Measurements from ENCODE around the gene CIAO2B.
"Not testable (repeated sequence)": the region's sequence is repeated elsewhere in the genome, so short reads cannot be mapped to it uniquely, and the experiment has no call there.

Gene CIAO2B

GRCh38 chr16:66972983-66973382 is 38.8 kb upstream of the CIAO2B start:
- FAIRE-seq (no peak), DNase-seq (ENCODE audit: insufficient read length, low spot score) (no peak)
- TF ChIP-seq TAF1 (IDR thresholded peaks at IDR 0.05; ENCODE audit: low read depth, low read length): no peak
- no peak for TF ChIP-seq POLR2AphosphoS5 (IDR thresholded peaks at IDR 0.05; ENCODE audit: low read depth, low read length)

DNA sequence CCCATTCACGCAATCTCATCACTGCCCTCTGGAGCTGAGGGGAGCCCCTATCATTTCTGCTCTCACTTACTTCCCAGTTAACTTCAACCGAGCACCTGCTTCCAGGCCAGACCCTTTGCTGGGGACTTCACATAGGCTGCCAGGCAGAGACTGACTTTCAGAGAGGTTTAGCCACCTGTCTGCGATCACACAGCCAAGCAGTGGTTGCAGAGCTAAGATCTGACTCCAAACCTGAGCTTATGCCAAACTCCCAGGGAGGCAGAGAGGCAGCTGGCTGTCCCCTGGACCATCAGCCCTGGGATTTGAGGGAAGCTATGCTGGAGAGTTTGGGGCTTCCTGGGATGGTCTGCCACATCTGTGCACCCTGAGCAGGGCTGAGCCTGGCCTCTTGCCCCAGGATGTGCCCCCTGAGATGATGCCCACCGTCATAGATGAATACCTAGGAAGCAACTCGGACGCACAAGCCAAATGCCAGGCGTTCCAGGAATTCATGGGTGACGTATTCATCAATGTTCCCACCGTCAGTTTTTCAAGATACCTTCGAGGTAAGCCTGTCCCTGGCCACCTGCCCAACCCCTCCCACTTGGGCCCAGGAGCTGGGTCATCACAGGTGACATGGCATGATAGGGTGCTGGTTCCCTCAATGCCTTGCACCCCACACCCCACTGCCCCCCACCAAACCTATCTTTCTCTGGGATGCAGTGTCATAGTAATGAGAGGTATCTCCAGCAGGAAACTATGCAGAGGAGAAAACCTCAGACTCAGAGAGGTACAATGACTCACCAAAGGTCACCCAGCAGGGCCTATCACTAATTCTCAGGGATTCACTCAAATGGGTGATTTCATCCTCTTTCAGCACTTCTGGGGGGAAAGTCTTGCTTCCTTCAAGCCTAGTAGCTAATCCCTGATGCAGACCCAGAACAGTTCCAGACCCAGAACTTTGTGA is 36.8 kb upstream of the CIAO2B start:
- TF ChIP-seq POU2F2 (IDR thresholded peaks at IDR 0.05; ENCODE audit: low read depth, low read length) (no peak), SPI1 (IDR thresholded peaks at IDR 0.05; ENCODE audit: low read depth, low read length) (no peak)
- DNase-seq (ENCODE audit: insufficient read length, low spot score) (no peak), FAIRE-seq (peak; percentile 26)

DNA sequence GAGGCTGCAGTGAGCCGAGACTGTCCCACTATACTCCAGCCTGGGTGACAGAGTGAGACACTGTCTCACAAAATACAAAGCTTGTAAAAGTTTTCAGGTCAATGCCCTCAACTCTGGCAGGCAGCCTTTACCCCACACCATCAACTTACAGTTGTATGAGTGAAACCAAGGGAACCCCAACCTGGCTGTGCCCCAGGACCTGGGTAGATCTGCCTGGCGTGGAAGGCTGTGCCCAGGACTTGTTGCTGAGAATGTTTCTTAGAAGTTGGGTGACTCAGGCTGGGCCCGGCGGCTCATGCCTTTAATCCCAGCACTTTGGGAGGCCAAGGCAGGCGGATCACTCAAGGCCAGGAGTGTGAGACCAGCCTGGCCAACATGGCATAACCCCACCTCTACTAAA is 34.6 kb upstream of the CIAO2B start:
- TF ChIP-seq PAX5 (IDR thresholded peaks at IDR 0.05; ENCODE audit: insufficient read depth, low read length, severe bottlenecking) (no peak), POU2F2 (IDR thresholded peaks at IDR 0.05; ENCODE audit: low read depth, low read length) (no peak), POLR2A (IDR thresholded peaks at IDR 0.05; ENCODE audit: low read depth, low read length) (no peak), POLR2AphosphoS5 (IDR thresholded peaks at IDR 0.05; ENCODE audit: low read depth, low read length) (no peak), TAF1 (IDR thresholded peaks at IDR 0.05; ENCODE audit: low read depth, low read length) (no peak), SPI1 (IDR thresholded peaks at IDR 0.05; ENCODE audit: low read depth, low read length) (no peak)
- DNase-seq (ENCODE audit: insufficient read length, low spot score): no peak
- FAIRE-seq: no peak

- no peak for TF ChIP-seq SPI1 (IDR thresholded peaks at IDR 0.05; ENCODE audit: low read depth, low read length)
- TF ChIP-seq POLR2AphosphoS5 (IDR thresholded peaks at IDR 0.05; ENCODE audit: low read depth, low read length): no peak
- TF ChIP-seq PAX5 (IDR thresholded peaks at IDR 0.05; ENCODE audit: insufficient read depth, low read length, severe bottlenecking): no peak
- no peak for TF ChIP-seq POLR2A (IDR thresholded peaks at IDR 0.05; ENCODE audit: low read depth, low read length)
- TF ChIP-seq TAF1 (IDR thresholded peaks at IDR 0.05; ENCODE audit: low read depth, low read length): no peak
- TF ChIP-seq POU2F2 (IDR thresholded peaks at IDR 0.05; ENCODE audit: low read depth, low read length): no peak
- no peak for DNase-seq (ENCODE audit: insufficient read length, low spot score)
- FAIRE-seq: no peak
Observed at GRCh38 chr16:66964049-66964448, 29.8 kb upstream of the CIAO2B start.

GRCh38 chr16:66961914-66962313 is 27.7 kb upstream of the CIAO2B start:
- FAIRE-seq (peak; percentile 67), DNase-seq (ENCODE audit: insufficient read length, low spot score) (no peak)
- TF ChIP-seq POU2F2 (IDR thresholded peaks at IDR 0.05; ENCODE audit: low read depth, low read length) (no peak), POLR2AphosphoS5 (IDR thresholded peaks at IDR 0.05; ENCODE audit: low read depth, low read length) (no peak), TAF1 (IDR thresholded peaks at IDR 0.05; ENCODE audit: low read depth, low read length) (no peak), POLR2A (IDR thresholded peaks at IDR 0.05; ENCODE audit: low read depth, low read length) (no peak), SPI1 (IDR thresholded peaks at IDR 0.05; ENCODE audit: low read depth, low read length) (no peak), PAX5 (IDR thresholded peaks at IDR 0.05; ENCODE audit: insufficient read depth, low read length, severe bottlenecking) (no peak)

DNA sequence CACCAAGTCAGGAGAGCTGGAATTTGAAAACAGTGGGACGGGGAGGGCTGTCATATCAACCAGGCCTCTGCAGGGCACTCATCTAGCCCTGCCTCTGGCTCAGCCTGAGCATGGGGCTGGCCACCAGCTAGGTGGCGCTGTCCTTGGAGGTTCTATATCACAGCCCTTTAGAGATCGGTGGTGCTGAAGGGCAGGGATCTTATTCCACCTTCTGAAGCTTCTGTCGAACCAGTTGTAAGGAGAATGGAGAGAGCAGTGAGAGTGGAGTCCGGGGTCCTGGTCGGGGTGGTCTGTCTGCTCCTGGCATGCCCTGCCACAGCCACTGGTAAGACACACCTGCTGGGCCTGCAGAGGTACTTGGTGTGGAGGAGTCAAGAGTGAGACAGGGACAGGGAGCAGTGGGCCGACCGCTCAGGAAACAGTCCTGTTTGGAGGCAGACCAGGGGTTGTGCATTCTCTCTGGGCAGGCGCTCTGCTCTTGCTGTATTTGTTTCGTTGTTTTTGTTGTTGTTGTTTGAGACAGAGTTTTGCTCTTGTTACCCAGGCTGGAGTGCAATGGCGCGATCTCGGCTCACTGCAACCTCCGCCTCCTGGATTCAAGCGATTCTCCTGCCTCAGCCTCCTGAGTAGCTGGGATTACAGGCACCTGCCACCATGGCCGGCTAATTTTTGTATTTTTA is 27.0 kb upstream of the CIAO2B start, which contains the start of gene CES3:
CES3 (plus strand) TSS at position 202 of the 680 bp plus-strand sequence; CDS start at position 244, 42 bp downstream.
- TF ChIP-seq SPI1 (IDR thresholded peaks at IDR 0.05; ENCODE audit: low read depth, low read length) (no peak), POLR2AphosphoS5 (IDR thresholded peaks at IDR 0.05; ENCODE audit: low read depth, low read length) (no peak), POLR2A (IDR thresholded peaks at IDR 0.05; ENCODE audit: low read depth, low read length) (no peak), PAX5 (IDR thresholded peaks at IDR 0.05; ENCODE audit: insufficient read depth, low read length, severe bottlenecking) (no peak), POU2F2 (IDR thresholded peaks at IDR 0.05; ENCODE audit: low read depth, low read length) (no peak), TAF1 (IDR thresholded peaks at IDR 0.05; ENCODE audit: low read depth, low read length) (no peak)
- FAIRE-seq: peak; percentile 78
- peak; percentile 66 for DNase-seq (ENCODE audit: insufficient read length, low spot score)

DNA sequence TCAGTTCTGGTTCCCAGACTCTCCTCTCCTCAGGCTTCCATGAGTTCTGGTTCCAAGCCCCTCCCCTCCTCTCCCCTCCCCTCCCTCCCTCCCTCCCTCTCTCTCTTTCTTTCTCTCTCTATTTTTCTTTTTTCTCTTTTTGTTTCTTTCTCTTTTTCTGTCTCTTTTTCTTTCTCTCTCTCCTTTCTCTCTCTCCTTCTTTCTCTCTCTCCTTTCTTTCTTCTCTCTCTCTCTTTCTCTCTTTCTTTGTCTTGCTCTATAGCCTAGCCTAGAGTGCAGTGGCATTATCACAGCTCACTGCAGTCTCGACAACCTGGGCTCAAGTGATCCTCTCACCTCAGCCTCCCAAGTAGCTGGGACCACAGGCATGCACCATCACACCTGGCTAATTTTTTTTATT is 26.1 kb upstream of the CIAO2B start:
- FAIRE-seq: no peak
- TF ChIP-seq POU2F2 (IDR thresholded peaks at IDR 0.05; ENCODE audit: low read depth, low read length): no peak
- no peak for DNase-seq (ENCODE audit: insufficient read length, low spot score)

GRCh38 chr16:66959704-66960161 is 25.5 kb upstream of the CIAO2B start:
- FAIRE-seq (no peak), DNase-seq (ENCODE audit: insufficient read length, low spot score) (no peak)
- no peak for TF ChIP-seq SPI1 (IDR thresholded peaks at IDR 0.05; ENCODE audit: low read depth, low read length)
- TF ChIP-seq TAF1 (IDR thresholded peaks at IDR 0.05; ENCODE audit: low read depth, low read length): no peak
- TF ChIP-seq POU2F2 (IDR thresholded peaks at IDR 0.05; ENCODE audit: low read depth, low read length): no peak
- TF ChIP-seq PAX5 (IDR thresholded peaks at IDR 0.05; ENCODE audit: insufficient read depth, low read length, severe bottlenecking): no peak
- TF ChIP-seq POLR2A (IDR thresholded peaks at IDR 0.05; ENCODE audit: low read depth, low read length): no peak
- no peak for TF ChIP-seq POLR2AphosphoS5 (IDR thresholded peaks at IDR 0.05; ENCODE audit: low read depth, low read length)

DNA sequence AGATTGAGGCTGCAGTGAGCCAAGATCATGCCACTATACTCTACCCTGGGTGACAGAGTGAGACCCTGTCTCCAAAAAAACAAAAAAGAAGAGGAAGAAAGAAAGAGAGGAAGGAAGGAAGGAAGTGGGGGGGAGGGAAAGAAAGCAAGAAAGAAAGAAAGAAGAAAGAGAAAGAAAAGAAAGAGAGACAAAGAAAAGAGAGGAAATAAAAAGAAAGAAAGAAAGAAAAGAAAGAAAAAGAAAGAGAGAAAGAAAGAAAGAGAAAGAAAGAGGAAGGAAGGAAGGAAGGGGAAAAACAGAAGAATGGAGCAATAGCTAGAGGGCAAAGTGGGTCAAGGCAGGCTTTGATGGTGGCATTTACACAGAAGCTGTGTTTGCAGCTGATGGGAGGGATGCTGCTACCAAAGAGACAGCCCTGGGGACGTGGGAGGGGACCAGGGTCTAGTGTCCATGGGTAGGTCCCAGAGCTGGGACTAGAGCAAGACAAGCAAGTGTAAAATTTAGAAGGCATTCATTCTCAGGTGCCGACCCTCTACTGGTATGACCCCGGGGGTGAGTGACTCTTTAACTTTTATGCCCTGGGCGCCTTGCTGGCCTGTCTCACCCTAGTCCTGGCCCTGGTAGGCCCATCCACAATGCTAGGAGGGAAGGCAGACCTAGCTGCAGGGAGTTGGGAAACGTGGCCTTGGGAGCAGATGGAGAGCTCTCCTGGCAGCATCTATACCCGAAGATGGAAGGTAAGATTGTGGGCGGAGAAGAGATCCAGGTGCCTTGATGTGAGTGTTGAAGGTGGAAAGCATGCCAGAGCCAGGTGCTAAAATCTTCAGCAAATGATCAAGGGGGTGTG is 24.9 kb upstream of the CIAO2B start:
- FAIRE-seq: no peak
- no peak for TF ChIP-seq POU2F2 (IDR thresholded peaks at IDR 0.05; ENCODE audit: low read depth, low read length)
- no peak for TF ChIP-seq POLR2A (IDR thresholded peaks at IDR 0.05; ENCODE audit: low read depth, low read length)
- no peak for TF ChIP-seq POLR2AphosphoS5 (IDR thresholded peaks at IDR 0.05; ENCODE audit: low read depth, low read length)
- no peak for TF ChIP-seq TAF1 (IDR thresholded peaks at IDR 0.05; ENCODE audit: low read depth, low read length)
- no peak for TF ChIP-seq SPI1 (IDR thresholded peaks at IDR 0.05; ENCODE audit: low read depth, low read length)
- TF ChIP-seq PAX5 (IDR thresholded peaks at IDR 0.05; ENCODE audit: insufficient read depth, low read length, severe bottlenecking): no peak
- no peak for DNase-seq (ENCODE audit: insufficient read length, low spot score)

GRCh38 chr16:66956154-66956457 is 21.9 kb upstream of the CIAO2B start:
- not testable (repeated sequence) for FAIRE-seq; DNase-seq (ENCODE audit: insufficient read length, low spot score)

GRCh38 chr16:66955363-66956153 is 21.4 kb upstream of the CIAO2B start:
- FAIRE-seq; DNase-seq (ENCODE audit: insufficient read length, low spot score): not testable (repeated sequence)
